Stromal cell of bone marrow (primary cell): ENCODE measurements around the gene SLC22A1.
"Not testable (repeated sequence)": the region's sequence is repeated elsewhere in the genome, so short reads cannot be mapped to it uniquely, and the experiment has no call there.

Experiments used
- DNase-seq: peaks from one replicate; pipeline ENCODE4 v3.0.0-alpha.2; 2012; ENCODE audit warnings: low read depth

SLC22A1 gene

DNA sequence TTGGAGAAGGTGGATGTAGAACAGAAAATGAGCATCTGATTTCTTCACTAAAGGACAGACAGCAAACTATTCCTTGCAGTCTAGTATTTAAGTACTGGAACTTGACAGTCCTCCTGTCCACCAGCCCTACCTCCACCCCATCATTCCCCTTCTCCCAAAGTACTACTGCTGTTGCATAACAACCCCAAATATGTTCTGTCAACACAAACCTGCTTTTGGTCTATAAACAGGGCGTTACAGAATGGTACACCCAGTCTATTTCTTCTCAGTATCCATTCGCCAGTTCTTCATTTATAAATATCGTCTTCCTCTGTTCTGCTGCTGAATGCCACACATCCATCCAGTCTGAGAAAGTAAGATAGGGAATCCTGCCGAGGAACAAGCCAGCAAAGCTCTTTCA, 27.7 kb upstream of the SLC22A1 start:
- no peak for DNase-seq

DNA sequence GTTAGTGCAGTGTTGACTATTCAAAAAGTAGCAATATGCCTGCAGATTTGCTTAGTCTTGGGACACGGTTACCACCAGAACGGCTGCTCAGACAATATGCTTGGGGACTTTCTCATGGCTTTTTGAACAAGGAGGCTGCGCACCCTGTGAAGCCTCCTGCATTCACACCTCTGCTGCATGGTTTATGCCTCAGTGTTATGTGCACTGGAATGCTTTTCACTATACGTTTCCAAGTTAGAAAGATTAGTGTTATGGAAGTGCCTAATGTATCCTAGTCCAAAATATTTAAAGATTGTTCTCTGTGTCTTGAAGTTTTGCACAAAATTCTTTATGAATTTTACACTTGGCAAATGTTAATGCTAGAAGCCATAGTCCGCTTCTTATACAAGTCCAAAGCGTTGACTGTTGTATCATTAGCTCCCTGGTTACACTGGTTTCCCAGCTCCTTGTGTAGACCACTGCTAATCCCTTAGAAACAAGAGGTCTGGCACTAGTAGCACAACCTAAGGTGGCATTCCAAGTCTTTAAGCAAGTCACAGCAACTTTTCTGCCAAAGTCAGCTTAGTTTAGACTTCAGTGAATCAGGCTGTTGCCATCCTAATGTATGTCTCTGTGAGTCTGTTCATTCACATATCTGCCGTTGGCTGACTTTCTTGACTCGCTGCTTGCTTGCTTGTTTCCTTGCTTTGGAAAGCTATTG, 26.3 kb upstream of the SLC22A1 start:
- no peak for DNase-seq

DNA sequence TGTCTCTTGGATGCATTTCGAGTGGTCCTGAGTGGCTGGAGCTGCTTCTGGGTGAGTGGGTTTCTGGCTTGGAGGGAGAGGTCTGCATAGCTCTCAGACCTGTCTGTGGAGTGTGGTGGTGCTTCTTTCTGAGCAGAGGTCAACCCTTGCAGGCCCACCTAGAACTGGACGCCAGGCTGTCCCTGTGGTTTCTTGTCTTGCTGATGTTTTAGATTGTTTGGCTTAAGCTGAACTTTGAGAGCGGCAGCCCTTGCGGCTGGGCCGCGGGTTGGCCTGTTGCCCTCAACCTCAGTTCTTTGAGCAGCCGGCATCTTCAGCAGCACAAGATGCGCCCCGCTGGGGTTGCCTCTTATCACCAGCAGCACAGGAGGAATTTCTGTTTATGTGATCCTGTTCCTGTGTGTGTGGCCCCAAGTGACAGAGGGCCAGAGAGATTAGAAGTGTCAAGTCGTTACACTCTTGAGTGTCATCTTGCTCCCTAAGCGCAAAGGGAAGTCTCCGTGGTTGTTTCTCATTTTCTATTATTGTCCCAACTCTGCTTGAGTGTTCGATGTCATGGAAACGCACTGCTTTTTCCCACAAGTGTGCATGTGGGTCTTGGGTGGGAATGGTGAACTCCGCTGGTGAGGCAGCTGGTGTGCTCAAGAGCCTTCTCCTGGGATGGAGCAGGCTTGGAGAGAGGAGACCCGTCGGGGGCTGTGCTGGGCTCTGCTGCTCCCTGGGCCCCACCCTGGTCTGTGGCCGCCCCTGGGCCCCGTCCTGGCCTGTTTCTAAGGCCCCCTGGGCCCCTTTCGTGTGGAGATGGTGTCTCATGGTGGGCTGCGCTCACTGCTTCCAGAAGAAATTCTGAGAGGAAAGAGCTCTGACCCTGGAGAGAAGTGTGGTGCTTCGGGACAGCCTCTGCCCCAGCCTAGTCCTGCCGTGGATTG, 20.1 kb upstream of the SLC22A1 start:
- no peak for DNase-seq

DNA sequence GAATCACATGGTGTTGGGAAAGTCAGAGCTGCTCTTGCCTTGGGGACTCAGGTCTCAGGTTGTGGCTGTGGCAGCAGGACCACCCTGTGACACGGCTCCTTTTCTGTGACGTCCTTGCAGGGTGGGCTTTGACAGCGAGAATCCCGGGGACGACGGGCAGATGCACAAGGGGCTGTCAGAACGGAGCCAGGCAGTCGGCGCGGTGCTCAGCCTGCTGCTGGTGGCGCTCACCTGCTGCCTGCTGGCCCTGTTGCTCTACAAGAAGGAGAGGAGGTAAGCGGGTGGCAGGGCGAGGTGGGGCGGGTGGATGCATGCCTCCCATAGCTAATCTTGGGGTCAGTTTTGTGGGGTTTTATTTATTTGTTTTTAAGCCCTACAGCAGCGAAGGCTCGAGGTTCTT, 19.2 kb upstream of the SLC22A1 start:
- no peak for DNase-seq

DNA sequence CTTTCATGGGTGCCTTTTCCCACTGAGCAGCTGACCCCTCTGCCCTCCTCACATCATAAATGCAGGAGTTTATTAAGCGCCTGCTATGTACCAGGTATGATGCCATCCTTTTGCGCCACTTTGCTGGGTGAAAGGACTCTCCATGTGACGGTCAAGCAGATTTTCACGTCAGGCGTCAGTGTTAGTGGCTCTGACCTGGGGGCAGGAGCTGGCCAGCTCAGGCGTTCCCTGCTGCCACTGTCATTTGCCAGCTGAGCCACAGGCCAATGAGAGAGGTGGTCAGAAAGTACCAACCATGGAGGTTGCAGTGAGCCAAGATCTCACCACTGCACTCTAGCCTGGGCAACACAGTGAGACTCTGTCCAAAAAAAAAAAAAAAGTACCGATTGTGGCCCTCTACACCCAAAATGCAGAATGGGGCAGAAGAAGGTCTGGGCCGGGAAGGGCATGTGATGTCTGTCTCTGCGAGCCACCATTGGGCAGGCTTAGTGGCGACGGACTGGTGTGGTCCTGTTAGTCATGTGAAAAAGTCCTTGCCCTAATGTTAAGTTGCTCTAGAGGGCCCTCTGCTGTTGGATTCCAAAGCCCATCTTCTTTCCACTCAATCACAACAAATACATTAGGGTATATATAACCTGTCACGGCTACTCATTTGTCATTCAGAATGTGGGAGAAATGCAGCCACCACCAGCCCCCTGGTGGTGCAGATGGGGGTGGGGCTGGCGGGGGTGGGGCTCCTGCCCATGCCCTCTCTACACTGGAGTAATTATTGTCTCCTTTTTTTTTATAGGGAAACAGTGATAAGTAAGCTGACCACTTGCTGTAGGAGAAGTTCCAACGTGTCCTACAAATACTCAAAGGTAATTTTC, 18.4 kb upstream of the SLC22A1 start:
- DNase-seq = no peak

DNA sequence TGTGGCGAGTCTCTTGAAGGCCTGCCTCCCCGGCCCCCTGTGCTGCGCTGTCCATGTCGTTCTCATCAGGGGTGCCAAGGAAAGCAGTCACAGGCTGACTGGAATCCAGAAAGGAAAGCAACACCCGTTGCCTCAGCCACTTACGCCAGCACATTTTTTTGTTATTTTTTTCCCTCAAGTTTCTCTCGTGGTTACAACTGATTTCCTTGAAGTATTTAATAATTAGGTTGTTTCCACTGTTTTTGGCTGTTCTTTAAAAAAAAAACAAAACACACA, 17.9 kb upstream of the SLC22A1 start:
- DNase-seq = peak; percentile 38

DNA sequence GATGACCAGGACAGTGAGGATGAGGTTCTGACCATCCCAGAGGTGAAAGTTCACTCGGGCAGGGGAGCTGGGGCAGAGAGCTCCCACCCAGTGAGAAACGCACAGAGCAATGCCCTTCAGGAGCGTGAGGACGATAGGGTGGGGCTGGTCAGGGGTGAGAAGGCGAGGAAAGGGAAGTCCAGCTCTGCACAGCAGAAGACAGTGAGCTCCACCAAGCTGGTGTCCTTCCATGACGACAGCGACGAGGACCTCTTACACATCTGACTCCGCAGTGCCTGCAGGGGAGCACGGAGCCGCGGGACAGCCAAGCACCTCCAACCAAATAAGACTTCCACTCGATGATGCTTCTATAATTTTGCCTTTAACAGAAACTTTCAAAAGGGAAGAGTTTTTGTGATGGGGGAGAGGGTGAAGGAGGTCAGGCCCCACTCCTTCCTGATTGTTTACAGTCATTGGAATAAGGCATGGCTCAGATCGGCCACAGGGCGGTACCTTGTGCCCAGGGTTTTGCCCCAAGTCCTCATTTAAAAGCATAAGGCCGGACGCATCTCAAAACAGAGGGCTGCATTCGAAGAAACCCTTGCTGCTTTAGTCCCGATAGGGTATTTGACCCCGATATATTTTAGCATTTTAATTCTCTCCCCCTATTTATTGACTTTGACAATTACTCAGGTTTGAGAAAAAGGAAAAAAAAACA, 16.6 kb upstream of the SLC22A1 start:
- no peak for DNase-seq

DNA sequence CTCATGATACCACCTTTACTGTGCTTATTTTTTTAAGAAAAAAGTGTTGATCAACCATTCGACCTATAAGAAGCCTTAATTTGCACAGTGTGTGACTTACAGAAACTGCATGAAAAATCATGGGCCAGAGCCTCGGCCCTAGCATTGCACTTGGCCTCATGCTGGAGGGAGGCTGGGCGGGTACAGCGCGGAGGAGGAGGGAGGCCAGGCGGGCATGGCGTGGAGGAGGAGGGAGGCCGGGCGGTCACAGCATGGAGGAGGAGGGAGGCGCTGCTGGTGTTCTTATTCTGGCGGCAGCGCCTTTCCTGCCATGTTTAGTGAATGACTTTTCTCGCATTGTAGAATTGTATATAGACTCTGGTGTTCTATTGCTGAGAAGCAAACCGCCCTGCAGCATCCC, 15.6 kb upstream of the SLC22A1 start:
- no peak for DNase-seq

DNA sequence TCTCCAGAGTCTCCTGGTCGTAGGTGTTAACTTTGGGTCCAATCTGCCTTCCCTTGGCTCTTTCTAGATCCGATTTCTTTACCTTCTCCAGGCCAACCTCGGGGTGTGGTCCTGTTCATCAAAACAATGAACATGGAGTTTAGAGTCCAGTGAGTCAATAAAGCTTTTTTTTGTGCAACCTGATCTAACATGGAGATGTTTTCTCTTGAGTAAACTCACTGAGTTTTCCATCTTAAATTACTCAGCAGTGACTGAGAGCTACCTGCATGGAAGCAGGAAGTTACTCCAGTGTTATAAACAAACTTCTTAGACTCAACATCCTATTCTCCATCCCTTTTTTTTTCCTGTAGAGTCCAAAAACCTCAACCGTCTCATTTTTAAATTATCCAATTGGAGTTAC, 14.9 kb upstream of the SLC22A1 start:
- DNase-seq = no peak

DNA sequence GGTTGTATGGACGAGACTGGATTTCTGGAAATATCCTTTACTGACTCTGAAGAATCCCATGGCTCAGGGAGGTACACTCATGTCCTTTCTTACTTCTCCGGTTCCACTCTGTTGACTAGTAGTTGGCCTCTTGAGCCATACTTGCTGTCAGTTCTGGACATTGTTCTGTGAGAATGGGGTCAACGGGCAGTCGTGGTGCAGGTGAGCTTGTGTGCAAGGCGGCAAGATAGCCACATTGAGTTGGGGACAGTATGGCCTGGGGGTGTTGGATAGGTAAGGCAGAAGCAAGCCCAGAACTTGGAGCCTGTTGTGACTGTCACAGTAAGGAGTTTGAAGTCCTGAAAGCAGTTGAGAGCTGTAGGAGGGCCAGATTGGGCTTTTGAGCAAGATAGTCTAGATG, 13.5 kb upstream of the SLC22A1 start:
- no peak for DNase-seq

DNA sequence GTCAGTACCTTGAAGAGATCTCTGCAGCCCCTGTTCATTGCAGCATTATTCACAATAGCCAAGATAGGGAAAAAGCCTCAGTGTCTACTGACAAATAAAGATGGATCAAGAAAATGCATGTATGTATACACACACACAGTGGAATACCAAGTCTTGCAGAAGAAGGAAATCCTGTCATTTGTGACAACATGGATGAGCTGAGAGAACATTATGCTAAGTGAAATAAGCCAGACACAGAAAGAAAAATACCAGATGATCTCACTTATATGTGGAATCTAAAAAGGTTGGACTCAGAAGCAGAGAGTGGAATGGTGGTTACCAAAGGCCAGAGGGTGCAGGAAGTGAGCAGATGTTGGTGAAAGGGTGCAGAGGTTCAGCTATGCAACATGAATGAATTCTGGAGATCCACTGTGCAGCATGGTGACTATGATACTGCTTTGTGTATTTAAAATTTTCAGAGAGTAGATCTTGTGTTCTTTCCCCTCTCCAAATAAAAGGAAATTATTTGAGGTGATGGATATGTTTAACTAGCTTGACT, 11.0 kb upstream of the SLC22A1 start:
- DNase-seq = no peak

DNA sequence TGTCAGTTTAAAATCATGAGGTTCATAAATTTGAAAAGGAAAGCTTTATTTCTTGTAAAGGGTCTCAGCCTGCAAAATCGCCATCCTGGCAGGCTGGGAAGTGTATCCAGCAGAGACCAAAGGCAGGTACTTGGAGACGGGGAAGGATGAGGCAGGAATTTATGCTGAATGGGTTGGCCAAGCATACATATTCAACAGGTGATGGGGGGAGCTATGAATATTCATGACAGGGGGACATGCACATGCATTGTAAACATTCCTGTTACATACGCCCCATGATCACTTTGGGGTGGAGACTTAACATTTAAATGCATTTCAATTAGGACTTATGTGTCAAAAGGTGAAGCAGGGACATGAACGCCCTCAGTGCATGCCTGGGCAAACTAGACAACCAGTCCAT, 9.8 kb upstream of the SLC22A1 start:
- DNase-seq = no peak

DNA sequence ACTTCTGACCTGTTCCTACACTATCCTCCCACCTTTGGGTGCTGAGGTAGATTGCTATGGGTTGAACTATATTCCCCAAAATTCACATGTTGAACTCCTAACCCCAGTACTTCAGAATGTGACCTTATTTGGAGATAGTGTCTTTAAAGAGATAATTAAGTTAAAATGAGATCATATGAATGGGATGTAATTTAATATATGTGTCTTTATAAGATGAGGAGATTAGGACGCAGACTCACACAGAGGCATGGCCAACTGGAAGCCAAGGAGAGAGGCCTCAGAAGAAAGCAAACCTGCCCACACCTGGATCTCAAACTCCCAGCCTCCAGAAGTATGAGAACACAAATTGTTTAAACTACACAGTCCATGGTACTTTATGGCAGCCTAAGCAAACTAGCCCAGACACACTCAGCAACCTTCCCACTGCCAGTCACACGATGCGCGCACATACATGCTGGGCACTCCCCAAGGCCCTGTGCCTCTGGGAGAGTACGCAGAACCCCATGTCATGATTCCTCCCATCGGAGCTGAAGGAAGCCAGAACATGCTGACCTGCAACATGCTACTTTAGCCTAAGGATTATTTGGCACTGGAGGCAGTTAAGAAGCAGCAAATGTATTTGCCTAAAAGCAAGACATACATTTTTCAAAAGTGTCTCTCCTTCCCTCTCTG, 8.9 kb upstream of the SLC22A1 start:
- no peak for DNase-seq

DNA sequence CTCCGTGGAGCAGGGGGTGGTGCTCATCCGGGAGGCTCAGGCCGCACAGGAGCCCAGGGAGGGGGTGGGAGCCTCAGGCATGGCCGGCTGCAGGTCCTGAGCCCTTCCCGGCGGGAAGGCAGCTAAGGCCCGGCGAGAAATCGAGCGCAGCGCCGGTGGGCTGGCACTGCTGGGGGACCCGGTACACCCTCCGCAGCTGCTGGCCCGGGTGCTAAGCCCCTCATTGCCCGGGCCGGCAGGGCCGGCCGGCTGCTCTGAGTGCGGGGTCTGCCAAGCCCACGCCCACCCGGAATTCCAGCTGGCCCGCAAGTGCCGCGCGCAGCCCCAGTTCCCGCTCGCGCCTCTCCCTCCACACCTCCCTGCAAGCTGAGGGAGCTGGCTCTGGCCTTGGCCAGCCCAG, 7.1 kb upstream of the SLC22A1 start:
- DNase-seq = not testable (repeated sequence)

DNA sequence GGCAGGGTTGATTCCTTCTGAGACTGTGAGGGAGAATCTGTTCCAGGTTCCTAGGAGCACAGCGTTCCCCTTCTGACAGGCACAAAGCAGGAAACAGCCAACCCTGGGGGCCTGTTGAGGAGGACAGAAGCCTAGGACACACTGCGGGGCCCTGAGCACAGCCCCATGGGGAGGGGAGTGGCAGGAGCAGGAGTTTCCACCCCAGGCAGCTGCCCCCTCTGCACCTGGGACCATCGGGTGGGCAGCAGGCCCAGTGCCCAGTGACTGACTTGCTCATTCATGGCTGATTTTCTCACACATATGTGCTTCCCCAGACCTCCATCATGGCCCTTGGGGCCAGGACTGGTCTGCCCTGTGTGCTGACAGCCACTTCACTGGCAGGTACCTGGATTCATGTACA, 6.2 kb upstream of the SLC22A1 start:
- DNase-seq = no peak

DNA sequence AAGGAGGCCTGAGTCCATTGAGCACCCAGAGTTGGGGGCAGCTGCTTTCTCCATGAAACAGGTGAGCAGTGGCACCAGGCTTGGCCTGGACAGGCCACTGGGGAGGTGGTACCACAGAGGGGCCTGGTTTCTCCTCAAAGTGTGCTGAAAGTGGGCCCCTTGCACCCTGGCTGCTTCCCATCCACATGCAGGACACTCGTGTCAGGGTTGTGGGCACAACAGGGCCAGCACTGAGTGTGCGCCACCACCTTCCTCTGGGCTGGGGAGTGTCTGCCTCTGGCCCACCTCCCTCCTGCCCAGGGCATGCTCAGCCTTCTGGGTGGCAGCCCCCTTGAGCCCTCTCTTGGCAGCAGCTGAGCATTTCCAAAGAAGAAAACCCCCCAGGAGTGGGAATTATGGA, 5.2 kb upstream of the SLC22A1 start:
- no peak for DNase-seq

DNA sequence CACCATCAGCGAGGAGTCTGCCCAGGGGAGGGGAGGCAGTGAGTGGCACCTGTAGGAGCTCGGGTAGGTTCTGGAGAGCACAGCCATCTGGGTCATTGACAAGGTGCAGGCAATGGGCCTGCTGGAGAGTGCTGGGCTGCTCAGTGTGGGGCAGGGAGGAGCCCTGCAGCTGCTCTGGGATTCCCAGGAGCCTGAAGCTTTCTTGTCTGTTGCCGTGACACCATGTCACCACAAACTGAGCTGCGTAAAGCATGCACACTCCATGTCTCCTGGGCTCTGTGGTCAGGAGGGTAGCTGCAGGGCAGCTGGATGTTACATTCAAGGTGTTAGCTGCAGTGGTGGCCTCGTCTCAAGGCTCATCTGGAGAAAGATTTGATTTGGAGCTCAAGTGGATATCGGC, 4.5 kb upstream of the SLC22A1 start:
- no peak for DNase-seq

DNA sequence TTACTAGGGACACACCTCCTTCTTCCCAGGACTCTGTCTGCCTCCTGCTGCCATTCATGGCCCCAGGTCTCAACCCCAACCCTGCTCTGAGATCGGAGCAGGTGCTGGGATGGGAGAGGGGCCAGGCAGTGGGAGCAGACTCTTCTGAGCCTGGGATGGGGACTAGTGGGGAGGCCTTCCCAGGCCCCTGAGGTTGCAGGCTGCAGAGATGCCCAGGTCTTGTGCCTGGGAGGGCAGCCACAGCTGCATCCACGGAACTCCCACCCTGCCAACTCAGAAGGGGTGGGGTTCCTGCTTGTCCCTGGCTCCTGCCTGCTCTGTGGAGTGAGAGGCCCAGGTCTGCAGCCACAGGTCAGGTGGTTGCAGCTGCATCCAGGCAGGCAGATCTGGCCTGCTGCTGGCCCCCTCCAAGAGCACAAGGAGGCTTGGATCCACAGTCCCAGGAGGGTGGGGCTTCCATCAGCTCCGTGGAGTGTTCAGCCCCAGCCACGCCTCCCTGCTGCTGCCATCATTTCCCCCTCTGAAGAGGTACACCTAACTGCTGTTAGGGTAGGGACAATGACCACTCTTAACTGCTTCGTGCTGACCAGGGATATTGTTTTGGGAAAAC, 2.9 kb upstream of the SLC22A1 start:
- DNase-seq = no peak

DNA sequence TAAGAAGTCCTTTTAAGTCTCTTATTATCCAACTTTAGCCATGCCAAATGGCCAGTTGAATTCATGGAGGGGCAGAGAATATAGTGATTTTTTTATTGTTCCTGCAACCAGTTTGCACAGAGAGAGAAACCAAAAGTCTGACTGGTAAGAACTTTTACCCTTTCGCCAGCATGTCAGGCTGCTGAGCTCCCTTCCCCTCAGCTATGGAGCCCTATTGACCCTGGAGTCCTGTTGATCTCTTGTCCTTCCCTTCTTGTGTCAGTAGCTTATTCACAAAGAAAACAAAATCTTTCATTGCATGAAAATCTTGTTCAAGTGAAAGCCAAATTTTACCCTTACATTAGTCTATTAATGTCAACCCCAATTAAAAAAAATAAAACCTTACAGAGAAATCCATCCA, 1.5 kb upstream of the SLC22A1 start:
- no peak for DNase-seq

DNA sequence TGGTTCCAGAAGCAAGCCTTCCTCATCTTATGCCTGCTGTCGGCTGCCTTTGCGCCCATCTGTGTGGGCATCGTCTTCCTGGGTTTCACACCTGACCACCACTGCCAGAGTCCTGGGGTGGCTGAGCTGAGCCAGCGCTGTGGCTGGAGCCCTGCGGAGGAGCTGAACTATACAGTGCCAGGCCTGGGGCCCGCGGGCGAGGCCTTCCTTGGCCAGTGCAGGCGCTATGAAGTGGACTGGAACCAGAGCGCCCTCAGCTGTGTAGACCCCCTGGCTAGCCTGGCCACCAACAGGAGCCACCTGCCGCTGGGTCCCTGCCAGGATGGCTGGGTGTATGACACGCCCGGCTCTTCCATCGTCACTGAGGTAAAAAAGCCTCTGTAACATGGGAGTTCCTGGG, 366 bp downstream of the SLC22A1 start:
- DNase-seq = no peak

DNA sequence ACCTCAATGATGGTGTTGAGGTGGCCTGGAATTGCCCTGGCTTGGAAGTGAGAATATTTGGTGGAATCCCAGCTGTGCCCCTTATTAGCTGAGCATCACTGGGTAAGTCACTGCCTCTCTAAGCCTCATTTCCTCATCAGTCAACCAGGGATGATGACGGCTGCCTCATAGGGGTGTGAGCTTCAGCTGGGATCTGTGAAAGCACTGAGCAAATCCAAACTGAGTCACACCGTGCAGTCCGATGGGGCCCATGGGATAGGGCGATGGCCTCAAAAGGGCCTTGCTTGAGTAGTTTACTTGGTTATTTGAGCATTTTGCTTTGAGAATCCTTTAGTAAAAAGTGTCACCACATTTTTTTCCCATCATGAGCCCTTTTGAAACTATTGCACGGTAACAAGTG, 1.1 kb downstream of the SLC22A1 start:
- peak; percentile 59 for DNase-seq
